GM12878 (cell line): ENCODE results near the gene RAD18. TPM values are rescaled to one million over a fixed set of nuclear protein-coding genes. Genes with fewer than 3 reads are reported as not detected.

ENCODE experiments used
- ATAC-seq: fragments of 200-7000 bp; cut with Tn5 transposase; 3 replicates; pipeline ENCODE4 v1.9.1; 2020; ENCODE audit warnings: mild to moderate bottlenecking, moderate library complexity
- BruUV-seq: library from RNA; stranded (reverse); fragments of 400-500 nt; replicated peaks from 2 replicates; lab custom pipeline; 2021; lab: Mats Ljungman, UMichigan
- CTCF ChIA-PET: fragments of 300-600 bp; sonication (Branson Sonifier 250); formaldehyde crosslinking; extraction: SDS; loops from one replicate; lab custom pipeline; 2021; ENCODE audit warnings: inconsistent platforms; lab: Yijun Ruan, JAX
- POLR2A ChIA-PET: fragments of 350-600 bp; formaldehyde crosslinking; extraction: SDS; loops from one replicate; lab custom pipeline; 2021; ENCODE audit warnings: inconsistent platforms; lab: Charles Lee
- RAD21 ChIA-PET: fragments of 300-600 bp; sonication (Branson Sonifier 250); formaldehyde crosslinking; loops from one replicate; lab custom pipeline; 2023; ENCODE audit warnings: antibody characterized with exemption; ENCODE audit not compliant: unreplicated experiment; lab: Charles Lee
- SMC1A ChIA-PET: fragments of 300-600 bp; sonication (Branson Sonifier 250); formaldehyde crosslinking; loops from one replicate; lab custom pipeline; 2023; ENCODE audit not compliant: unreplicated experiment, uncharacterized antibody; lab: Charles Lee
- DNase-seq: peaks from one replicate; pipeline ENCODE4 v3.0.0-alpha.2; 2011; ENCODE audit warnings: low read depth, low spot score
- FAIRE-seq: peaks from 3 replicates; lab custom pipeline; 2011; peaks lifted over from hg19 to GRCh38; lab: Jason Lieb, UNC
- H2AFZ ChIP-seq: 2 replicates; pipeline ENCODE4 v1.6.0; 2011; ENCODE audit warnings: low read depth, low read length, control low read depth; ENCODE audit not compliant: control insufficient read depth
- H3K27ac ChIP-seq: 2 replicates; pipeline ENCODE4 v1.5.1; 2011; ENCODE audit warnings: control low read depth; ENCODE audit not compliant: control insufficient read depth, insufficient read depth
- H3K27me3 ChIP-seq, 2 experiments: replicated peaks in 1 of 2; 2 replicates each; pipeline versions ENCODE4 v1.6.0 to v1.6.1; 2011; ENCODE audit warnings: low read length in 1 of 2; ENCODE audit not compliant: control insufficient read depth in 2 of 2, insufficient read depth in 2 of 2
- H3K36me3 ChIP-seq, 2 experiments: 2 replicates each; pipeline ENCODE4 v1.5.1; 2011; ENCODE audit warnings: low read length in 1 of 2; ENCODE audit not compliant: control insufficient read depth in 2 of 2, insufficient read depth in 2 of 2
- H3K4me1 ChIP-seq: 2 replicates; pipeline ENCODE4 v1.6.1; 2011; ENCODE audit warnings: mild to moderate bottlenecking, low read length, moderate library complexity, mixed read lengths; ENCODE audit not compliant: control insufficient read depth, insufficient read depth
- H3K4me2 ChIP-seq: 2 replicates; pipeline ENCODE4 v1.6.0; 2011; ENCODE audit warnings: control low read depth; ENCODE audit not compliant: control insufficient read depth, insufficient read depth
- H3K4me3 ChIP-seq: fragments of 200-600 bp; sonication (generic); 2 replicates; pipeline ENCODE4 v1.5.1; 2016
- H3K79me2 ChIP-seq: 2 replicates; pipeline ENCODE4 v1.6.0; 2011; ENCODE audit warnings: low read length; ENCODE audit not compliant: control insufficient read depth, insufficient read depth
- H3K9ac ChIP-seq: 2 replicates; pipeline ENCODE4 v1.8.0; 2011; ENCODE audit warnings: low read length, control low read depth, mixed read lengths; ENCODE audit not compliant: control insufficient read depth, insufficient read depth
- H3K9me3 ChIP-seq: replicated peaks from 3 replicates; pipeline ENCODE4 v1.5.1; 2011; ENCODE audit warnings: mild to moderate bottlenecking, low read length; ENCODE audit not compliant: control insufficient read depth, insufficient read depth
- H4K20me1 ChIP-seq: 2 replicates; pipeline ENCODE4 v1.6.0; 2011; ENCODE audit not compliant: control insufficient read depth, insufficient read depth
- BMI1 ChIP-seq: fragments of 450-650 bp; IDR thresholded peaks from 2 replicates; pipeline ENCODE4 v1.6.1; 2016; ENCODE audit warnings: mild to moderate bottlenecking, moderate library complexity, borderline replicate concordance
- CREB1 ChIP-seq: IDR thresholded peaks from 2 replicates; pipeline ENCODE4 v1.6.1; 2012; ENCODE audit warnings: low read depth, mild to moderate bottlenecking, inconsistent platforms
- JUNB ChIP-seq: IDR thresholded peaks from 2 replicates; pipeline ENCODE4 v1.6.1; 2016; ENCODE audit warnings: antibody characterized with exemption, mild to moderate bottlenecking
- MEF2A ChIP-seq: IDR thresholded peaks from 2 replicates; pipeline ENCODE4 v1.6.1; 2011; ENCODE audit warnings: low read depth, mild to moderate bottlenecking, low read length, moderate library complexity; ENCODE audit not compliant: insufficient read depth
- NBN ChIP-seq: fragments of 450-650 bp; IDR thresholded peaks from 2 replicates; pipeline ENCODE4 v1.6.1; 2016
- NR2C1 ChIP-seq: fragments of 450-650 bp; IDR thresholded peaks from 2 replicates; pipeline ENCODE4 v1.6.1; 2017; ENCODE audit warnings: antibody characterized with exemption, mild to moderate bottlenecking, moderate library complexity
- PAX5 ChIP-seq: IDR thresholded peaks from 2 replicates; pipeline ENCODE4 v1.6.1; 2011; ENCODE audit warnings: low read depth, low read length, borderline replicate concordance
- RELA ChIP-seq: fragments of 450-650 bp; IDR thresholded peaks from 2 replicates; pipeline ENCODE4 v1.8.0; 2014; ENCODE audit warnings: borderline replicate concordance; ENCODE audit not compliant: partially characterized antibody
- SIN3A ChIP-seq: IDR thresholded peaks from 2 replicates; pipeline ENCODE4 v1.6.1; 2012; ENCODE audit warnings: low read depth, low read length, improper control_type of control experiment
- STAT1 ChIP-seq: fragments of 450-650 bp; conservative IDR thresholded peaks from 2 replicates; pipeline ENCODE4 v1.6.1; 2014; ENCODE audit warnings: antibody characterized with exemption, mild to moderate bottlenecking
- TBL1XR1 ChIP-seq: IDR thresholded peaks from 2 replicates; pipeline ENCODE4 v1.6.1; 2012; ENCODE audit warnings: low read depth, low read length, improper control_type of control experiment
- TCF7 ChIP-seq: IDR thresholded peaks from 2 replicates; pipeline ENCODE4 v1.6.1; 2014; ENCODE audit warnings: antibody characterized with exemption, borderline replicate concordance
- YBX1 ChIP-seq: fragments of 450-650 bp; IDR thresholded peaks from 2 replicates; pipeline ENCODE4 v1.6.1; 2016; ENCODE audit warnings: antibody characterized with exemption
- ZNF384 ChIP-seq: IDR thresholded peaks from 2 replicates; pipeline ENCODE4 v1.6.1; 2012; ENCODE audit warnings: low read depth, mild to moderate bottlenecking, low read length, improper control_type of control experiment, borderline replicate concordance
- WGBS: methylation state at CpG from one replicate; pipeline ENCODE4 v1.1.6; 2016; ENCODE audit warnings: low lambda C conversion rate; ENCODE audit not compliant: insufficient replicate concordance, insufficient coverage; ENCODE audit errors: missing lambda C conversion rate; 5-methylcytosine and 5-hydroxymethylcytosine counted together
- in situ Hi-C: fragments of 300-500 bp; cut with MboI; formaldehyde crosslinking; loops from 9 replicates; pipeline ENCODE4 v1.14.3; 2018; ENCODE audit warnings: mixed read lengths
- intact Hi-C: fragments of 100-400 bp; cut with micrococcal nuclease; formaldehyde crosslinking; loops from one replicate; pipeline ENCODE4 v1.14.2; 2022; ENCODE audit not compliant: unreplicated experiment
- polyA plus RNA-seq, 11 experiments: library from polyadenylated mRNA; depleted of rRNA in 4 of 11; unstranded in 6 of 11; stranded (reverse) in 5 of 11; fragments of >200 nt; fragmentation: Nextera tagmentation in 4 of 11; fragmentation: Illumina TruSeq in 1 of 11; extraction: Ambion mirVana in 4 of 11; extraction: Trizol in 1 of 11; gene quantifications; 1 replicate in 1 of 11; 2 replicates in 10 of 11; pipeline versions ENCODE4 v1.2.1 to v1.2.3, GENCODE V29; 2011 to 2016; ENCODE audit warnings: inconsistent platforms in 2 of 11, missing spikeins in 2 of 11, low read depth in 1 of 11
- total RNA-seq, 4 experiments: library from RNA; depleted of rRNA in 3 of 4; stranded (reverse); fragments of >200 nt in 3 of 4; fragmentation: Illumina TruSeq in 1 of 4; extraction: Trizol in 1 of 4; gene quantifications; 2 replicates each; pipeline versions ENCODE4 v1.2.1 to v1.2.3, GENCODE V29; 2013 to 2021
- TF ChIP-seq, protein P1 (sequence below): IDR thresholded peaks from 2 replicates; pipeline ENCODE4 v1.6.1; 2012; ENCODE audit warnings: low read depth, low read length, improper control_type of control experiment
- TF ChIP-seq, protein P2 (sequence below): IDR thresholded peaks from 2 replicates; pipeline ENCODE4 v1.6.1; 2012; ENCODE audit warnings: low read depth, low read length, improper control_type of control experiment
- TF ChIP-seq, protein P3 (sequence below): fragments of 450-650 bp; IDR thresholded peaks from 2 replicates; pipeline ENCODE4 v1.6.1; 2017; ENCODE audit warnings: mild to moderate bottlenecking, moderate library complexity
- TF ChIP-seq, protein P4 (sequence below): fragments of 450-650 bp; IDR thresholded peaks from 2 replicates; pipeline ENCODE4 v1.6.1; 2016; ENCODE audit warnings: mild to moderate bottlenecking

The RAD18 gene
- total and polyA plus RNA-seq, 10 of the 15 experiments (the other 5 are each of a cell fraction or from before 2014, with no cell fraction given) = 8.7 to 38.6 (median 19.2) TPM

GRCh38 chr3:8966820-8967348, 3.6 kb upstream of the RAD18 start:
- no peak overlapping the region for H3K27ac ChIP-seq
- H3K36me3 ChIP-seq = no peaks in the 10 kb centered on the region
- TF ChIP-seq JUNB (no peak), TBL1XR1 (no peak), CREB1 (no peak), STAT1 (no peak), RELA (no peak), SIN3A (no peak), NR2C1 (no peak), YBX1 (no peak), BMI1 (no peak), NBN (no peak), MEF2A (no peak), ZNF384 (no peak), TCF7 (no peak), PAX5 (no peak)
- TF ChIP-seq, protein P1, sequence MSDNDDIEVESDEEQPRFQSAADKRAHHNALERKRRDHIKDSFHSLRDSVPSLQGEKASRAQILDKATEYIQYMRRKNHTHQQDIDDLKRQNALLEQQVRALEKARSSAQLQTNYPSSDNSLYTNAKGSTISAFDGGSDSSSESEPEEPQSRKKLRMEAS = no peak
- TF ChIP-seq, protein P2, sequence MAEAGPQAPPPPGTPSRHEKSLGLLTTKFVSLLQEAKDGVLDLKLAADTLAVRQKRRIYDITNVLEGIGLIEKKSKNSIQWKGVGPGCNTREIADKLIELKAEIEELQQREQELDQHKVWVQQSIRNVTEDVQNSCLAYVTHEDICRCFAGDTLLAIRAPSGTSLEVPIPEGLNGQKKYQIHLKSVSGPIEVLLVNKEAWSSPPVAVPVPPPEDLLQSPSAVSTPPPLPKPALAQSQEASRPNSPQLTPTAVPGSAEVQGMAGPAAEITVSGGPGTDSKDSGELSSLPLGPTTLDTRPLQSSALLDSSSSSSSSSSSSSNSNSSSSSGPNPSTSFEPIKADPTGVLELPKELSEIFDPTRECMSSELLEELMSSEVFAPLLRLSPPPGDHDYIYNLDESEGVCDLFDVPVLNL = no peak
- TF ChIP-seq, protein P3, sequence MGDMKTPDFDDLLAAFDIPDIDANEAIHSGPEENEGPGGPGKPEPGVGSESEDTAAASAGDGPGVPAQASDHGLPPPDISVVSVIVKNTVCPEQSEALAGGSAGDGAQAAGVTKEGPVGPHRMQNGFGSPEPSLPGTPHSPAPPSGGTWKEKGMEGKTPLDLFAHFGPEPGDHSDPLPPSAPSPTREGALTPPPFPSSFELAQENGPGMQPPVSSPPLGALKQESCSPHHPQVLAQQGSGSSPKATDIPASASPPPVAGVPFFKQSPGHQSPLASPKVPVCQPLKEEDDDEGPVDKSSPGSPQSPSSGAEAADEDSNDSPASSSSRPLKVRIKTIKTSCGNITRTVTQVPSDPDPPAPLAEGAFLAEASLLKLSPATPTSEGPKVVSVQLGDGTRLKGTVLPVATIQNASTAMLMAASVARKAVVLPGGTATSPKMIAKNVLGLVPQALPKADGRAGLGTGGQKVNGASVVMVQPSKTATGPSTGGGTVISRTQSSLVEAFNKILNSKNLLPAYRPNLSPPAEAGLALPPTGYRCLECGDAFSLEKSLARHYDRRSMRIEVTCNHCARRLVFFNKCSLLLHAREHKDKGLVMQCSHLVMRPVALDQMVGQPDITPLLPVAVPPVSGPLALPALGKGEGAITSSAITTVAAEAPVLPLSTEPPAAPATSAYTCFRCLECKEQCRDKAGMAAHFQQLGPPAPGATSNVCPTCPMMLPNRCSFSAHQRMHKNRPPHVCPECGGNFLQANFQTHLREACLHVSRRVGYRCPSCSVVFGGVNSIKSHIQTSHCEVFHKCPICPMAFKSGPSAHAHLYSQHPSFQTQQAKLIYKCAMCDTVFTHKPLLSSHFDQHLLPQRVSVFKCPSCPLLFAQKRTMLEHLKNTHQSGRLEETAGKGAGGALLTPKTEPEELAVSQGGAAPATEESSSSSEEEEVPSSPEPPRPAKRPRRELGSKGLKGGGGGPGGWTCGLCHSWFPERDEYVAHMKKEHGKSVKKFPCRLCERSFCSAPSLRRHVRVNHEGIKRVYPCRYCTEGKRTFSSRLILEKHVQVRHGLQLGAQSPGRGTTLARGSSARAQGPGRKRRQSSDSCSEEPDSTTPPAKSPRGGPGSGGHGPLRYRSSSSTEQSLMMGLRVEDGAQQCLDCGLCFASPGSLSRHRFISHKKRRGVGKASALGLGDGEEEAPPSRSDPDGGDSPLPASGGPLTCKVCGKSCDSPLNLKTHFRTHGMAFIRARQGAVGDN = no peak
- TF ChIP-seq, protein P4, sequence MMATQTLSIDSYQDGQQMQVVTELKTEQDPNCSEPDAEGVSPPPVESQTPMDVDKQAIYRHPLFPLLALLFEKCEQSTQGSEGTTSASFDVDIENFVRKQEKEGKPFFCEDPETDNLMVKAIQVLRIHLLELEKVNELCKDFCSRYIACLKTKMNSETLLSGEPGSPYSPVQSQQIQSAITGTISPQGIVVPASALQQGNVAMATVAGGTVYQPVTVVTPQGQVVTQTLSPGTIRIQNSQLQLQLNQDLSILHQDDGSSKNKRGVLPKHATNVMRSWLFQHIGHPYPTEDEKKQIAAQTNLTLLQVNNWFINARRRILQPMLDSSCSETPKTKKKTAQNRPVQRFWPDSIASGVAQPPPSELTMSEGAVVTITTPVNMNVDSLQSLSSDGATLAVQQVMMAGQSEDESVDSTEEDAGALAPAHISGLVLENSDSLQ = no peak
- TF ChIP-seq, all 136 proteins: peak for 0
- H3K79me2 ChIP-seq = peaks cover 14% of the 10 kb centered on the region
- ChIA-PET RAD21 (interaction anchor here (0.6 kb wide), 1 partner anchor 1308 kb away, joined by 3 read pairs; no protein-coding TSS in a partner anchor), SMC1A (no interaction called here), CTCF (interaction anchor here (1.1 to 1.3 kb wide), 2 partner anchors 198 to 336 kb away, joined by 3 to 4 read pairs; partner anchors contain the start of gene OXTR), POLR2A (no interaction called here)
- no peaks in the 10 kb centered on the region for H3K4me1 ChIP-seq
- H4K20me1 ChIP-seq = no peaks in the 10 kb centered on the region
- H3K9ac ChIP-seq = no peak overlapping the region
- WGBS = 100% methylated on average over 1 of the region's 3 CpGs
- H3K4me2 ChIP-seq = no peak overlapping the region
- FAIRE-seq = no peak
- no TSS peak for BruUV-seq
- no peak for ATAC-seq
- no peak overlapping the region for H3K4me3 ChIP-seq
- intact Hi-C loops = no loop called here
- in situ Hi-C loops = no loop called here
- H3K27me3 ChIP-seq = no peaks in the 10 kb centered on the region
- DNase-seq = no peak
- H2AFZ ChIP-seq = no peak overlapping the region
- H3K9me3 ChIP-seq = no peaks in the 10 kb centered on the region
